T-helper 17 cell (primary cell): Measurements from ENCODE around the gene ADSS1. TPM values are rescaled to one million over a fixed set of nuclear protein-coding genes. Genes with fewer than 3 reads are reported as not detected.

Source experiments
- ATAC-seq: fragments of 150-1000 bp; cut with Tn5 transposase; 2 replicates; pipeline ENCODE4 v1.10.0; 2021; ENCODE audit warnings: mild to moderate bottlenecking, moderate library complexity
- DNase-seq, 3 donors: peaks; one replicate each; pipeline versions ENCODE4 v3.0.0 to v3.0.0-alpha.2; 2020 to 2021
- H3K9me3 ChIP-seq: one replicate; pipeline ENCODE4 v1.7.0; 2013; ENCODE audit warnings: low read length, mild to moderate bottlenecking; ENCODE audit not compliant: control insufficient read depth, poor library complexity, severe bottlenecking
- H3K27ac Mint-ChIP-seq: one replicate; pipeline ENCODE4 v1.8.0; 2022; ENCODE audit warnings: mild to moderate bottlenecking, moderate library complexity, mixed read lengths
- H3K27me3 Mint-ChIP-seq: one replicate; pipeline ENCODE4 v1.8.0; 2022; ENCODE audit warnings: mixed read lengths
- H3K36me3 Mint-ChIP-seq: one replicate; pipeline ENCODE4 v1.8.0; 2022; ENCODE audit warnings: low read depth, mixed read lengths
- H3K4me1 Mint-ChIP-seq: one replicate; pipeline ENCODE4 v1.8.0; 2022; ENCODE audit warnings: mild to moderate bottlenecking, mixed read lengths
- H3K4me3 Mint-ChIP-seq: one replicate; pipeline ENCODE4 v1.8.0; 2022; ENCODE audit warnings: mild to moderate bottlenecking, moderate library complexity, mixed read lengths
- total RNA-seq, 4 donors: library from RNA in 2 of 4; stranded (reverse) in 2 of 4; gene quantifications; one replicate each; pipeline ENCODE4 v1.2.3 and lab custom pipeline; 2022 to 2026

The ADSS1 gene
- total RNA-seq (1 to 10 TPM; 2.4 to 2.9 TPM), total RNA-seq (lab: John Stamatoyannopoulos, UW) (1.5 to 2.3 reads per million in 2 donors)

DNA sequence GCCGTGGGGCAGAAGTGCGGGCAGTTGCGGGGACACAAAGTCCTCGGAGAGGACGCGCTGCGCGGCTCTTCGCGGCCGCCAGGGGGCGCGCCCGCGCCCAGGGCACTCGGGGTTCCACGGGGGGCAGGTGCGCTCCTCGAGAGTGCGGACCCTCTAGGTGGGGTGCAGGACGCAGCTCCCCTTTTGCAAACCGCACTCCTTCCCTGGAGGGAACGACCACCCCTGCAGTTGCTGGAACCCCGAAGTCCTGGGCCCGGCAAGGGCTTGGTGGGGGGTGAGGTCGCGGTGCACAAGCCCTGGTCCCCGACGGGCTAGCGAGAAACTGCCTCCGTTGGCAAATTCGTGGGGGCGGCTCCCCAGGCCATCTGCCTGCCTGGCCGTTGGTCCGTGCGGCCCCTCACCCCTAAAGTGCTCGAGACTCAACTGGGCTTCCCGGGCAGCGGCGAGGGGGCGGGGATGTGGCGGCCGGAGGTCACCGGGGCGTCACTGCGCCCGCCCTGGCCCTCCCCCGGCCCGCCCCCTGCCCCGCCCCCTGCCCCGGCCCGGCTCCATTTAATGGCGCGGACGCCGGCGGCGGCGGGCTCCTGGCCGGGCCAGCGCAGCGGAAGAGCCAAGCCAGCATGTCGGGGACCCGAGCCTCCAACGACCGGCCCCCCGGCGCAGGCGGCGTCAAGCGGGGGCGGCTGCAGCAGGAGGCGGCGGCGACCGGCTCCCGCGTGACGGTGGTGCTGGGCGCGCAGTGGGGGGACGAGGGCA is at the start of gene ADSS1:
Gene ADSS1 (plus strand): TSS at position 579 of the 756 bp plus-strand sequence. CDS start 42 bp downstream, at position 621.
- no peaks in the 10 kb centered on the region for H3K9me3 ChIP-seq
- Mint-ChIP-seq H3K4me3 (peak within 1 kb of the TSS; percentile 72), H3K4me1 (peaks cover 6% of the 10 kb centered on the region), H3K36me3 (no peaks in the 10 kb centered on the region), H3K27me3 (no peaks in the 10 kb centered on the region), H3K27ac (no peak within 1 kb of the TSS)
- ATAC-seq (peak; percentile 87), DNase-seq (peak; percentile 57 to 63 (median 58))

DNA sequence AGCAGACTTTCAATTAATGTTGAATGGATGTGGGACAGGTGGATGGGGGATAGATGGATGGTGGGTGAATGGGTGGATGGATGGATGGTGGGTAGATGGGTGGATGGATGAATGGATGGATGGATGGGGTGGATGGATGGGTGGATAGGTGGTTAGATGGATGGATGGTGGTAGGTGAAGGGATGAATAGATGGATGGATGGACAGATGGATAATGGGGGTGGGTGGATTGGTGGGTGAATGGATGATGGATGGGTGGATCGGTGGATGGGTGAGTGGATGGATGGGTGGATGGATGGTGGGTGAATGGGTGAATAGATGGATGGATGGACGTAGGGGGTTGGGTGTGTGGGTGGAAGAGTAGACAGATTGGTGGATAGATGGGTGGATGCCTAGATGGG is 48.6 kb upstream of the ADSS1 start:
- no peaks in the 10 kb centered on the region for H3K36me3 Mint-ChIP-seq
- H3K9me3 ChIP-seq = no peaks in the 10 kb centered on the region
- H3K27me3 Mint-ChIP-seq = no peaks in the 10 kb centered on the region
- peaks cover 14% of the 10 kb centered on the region for H3K4me1 Mint-ChIP-seq
- no peak for DNase-seq
- H3K4me3 Mint-ChIP-seq = no peak overlapping the region
- H3K27ac Mint-ChIP-seq = no peak overlapping the region
- ATAC-seq = no peak

DNA sequence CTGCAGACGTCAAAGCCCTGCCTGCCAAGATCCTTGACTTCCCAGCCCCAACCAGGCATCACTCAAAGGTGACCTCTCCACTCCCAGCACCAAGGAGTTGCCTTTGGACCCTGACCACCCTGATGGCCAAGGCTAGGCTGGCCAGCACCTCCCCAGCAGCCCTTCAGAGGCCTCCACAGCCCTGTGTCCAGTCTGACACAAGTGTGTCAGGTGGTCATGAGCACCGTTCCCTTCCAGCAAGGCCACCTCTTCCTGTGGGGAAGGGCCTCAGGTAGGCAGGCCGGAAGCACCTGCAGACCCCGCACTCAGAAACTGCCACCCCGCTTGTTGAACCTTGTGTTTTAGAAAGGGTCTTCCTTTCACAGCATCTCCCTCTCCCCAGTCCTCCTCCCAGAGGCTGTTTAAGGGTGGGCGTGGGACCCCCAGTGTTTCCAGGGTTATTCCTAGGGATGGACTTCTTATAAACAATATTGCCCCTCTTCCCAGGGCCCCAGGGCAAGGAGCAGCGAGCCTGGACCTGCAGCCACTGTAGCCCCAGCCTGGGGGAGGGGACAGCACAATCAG is 47.8 kb upstream of the ADSS1 start:
- Mint-ChIP-seq H3K27me3 (no peaks in the 10 kb centered on the region), H3K4me3 (peak overlapping the region; percentile 77), H3K36me3 (no peaks in the 10 kb centered on the region), H3K4me1 (peaks cover 14% of the 10 kb centered on the region), H3K27ac (no peak overlapping the region)
- DNase-seq = no peak
- ATAC-seq = no peak
- no peaks in the 10 kb centered on the region for H3K9me3 ChIP-seq

DNA sequence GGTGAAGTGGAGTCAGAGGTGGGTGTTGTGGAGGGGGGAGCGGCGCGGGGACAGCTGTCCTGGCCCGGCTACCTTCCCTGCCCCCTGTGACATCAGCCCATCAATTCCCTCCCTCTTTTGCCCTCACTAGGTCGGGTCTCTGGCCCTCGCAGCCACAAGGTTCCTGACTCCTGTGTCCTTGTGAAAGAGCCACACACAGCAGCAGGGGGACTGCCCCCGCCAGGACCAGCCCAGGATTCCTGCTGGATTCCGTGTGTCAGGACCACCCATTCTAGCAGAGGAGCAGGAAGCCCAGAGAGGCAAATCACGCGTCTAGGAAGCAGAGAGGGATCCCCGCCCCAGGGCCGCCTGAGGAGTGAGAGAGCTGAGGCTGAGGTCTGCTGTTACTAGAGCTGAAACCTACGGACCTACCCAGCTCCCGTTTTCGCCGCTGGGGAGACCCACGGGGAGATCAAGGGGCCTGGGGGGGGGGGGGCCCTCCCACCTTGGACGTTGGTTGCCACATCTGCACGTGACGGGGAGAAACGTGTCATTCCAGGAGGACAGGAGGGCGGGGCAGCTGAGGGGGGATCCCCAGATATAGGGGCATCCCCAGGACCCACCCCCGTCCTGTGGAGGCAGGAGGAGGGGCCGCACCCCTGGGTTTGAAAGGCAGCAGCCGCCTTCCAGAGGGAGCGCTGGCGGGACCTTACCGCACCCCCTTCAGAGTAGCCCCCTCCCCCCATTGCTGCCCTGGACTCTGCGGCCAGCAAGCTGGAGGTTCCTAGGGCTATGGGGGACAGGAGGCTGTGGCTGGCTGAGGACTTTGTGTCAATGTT is 47.1 kb upstream of the ADSS1 start:
- peaks cover 17% of the 10 kb centered on the region for H3K4me1 Mint-ChIP-seq
- no peaks in the 10 kb centered on the region for H3K36me3 Mint-ChIP-seq
- DNase-seq (no peak), ATAC-seq (peak; percentile 49)
- no peak overlapping the region for H3K27ac Mint-ChIP-seq
- no peaks in the 10 kb centered on the region for H3K9me3 ChIP-seq
- H3K4me3 Mint-ChIP-seq = peak overlapping the region; percentile 90
- no peaks in the 10 kb centered on the region for H3K27me3 Mint-ChIP-seq

DNA sequence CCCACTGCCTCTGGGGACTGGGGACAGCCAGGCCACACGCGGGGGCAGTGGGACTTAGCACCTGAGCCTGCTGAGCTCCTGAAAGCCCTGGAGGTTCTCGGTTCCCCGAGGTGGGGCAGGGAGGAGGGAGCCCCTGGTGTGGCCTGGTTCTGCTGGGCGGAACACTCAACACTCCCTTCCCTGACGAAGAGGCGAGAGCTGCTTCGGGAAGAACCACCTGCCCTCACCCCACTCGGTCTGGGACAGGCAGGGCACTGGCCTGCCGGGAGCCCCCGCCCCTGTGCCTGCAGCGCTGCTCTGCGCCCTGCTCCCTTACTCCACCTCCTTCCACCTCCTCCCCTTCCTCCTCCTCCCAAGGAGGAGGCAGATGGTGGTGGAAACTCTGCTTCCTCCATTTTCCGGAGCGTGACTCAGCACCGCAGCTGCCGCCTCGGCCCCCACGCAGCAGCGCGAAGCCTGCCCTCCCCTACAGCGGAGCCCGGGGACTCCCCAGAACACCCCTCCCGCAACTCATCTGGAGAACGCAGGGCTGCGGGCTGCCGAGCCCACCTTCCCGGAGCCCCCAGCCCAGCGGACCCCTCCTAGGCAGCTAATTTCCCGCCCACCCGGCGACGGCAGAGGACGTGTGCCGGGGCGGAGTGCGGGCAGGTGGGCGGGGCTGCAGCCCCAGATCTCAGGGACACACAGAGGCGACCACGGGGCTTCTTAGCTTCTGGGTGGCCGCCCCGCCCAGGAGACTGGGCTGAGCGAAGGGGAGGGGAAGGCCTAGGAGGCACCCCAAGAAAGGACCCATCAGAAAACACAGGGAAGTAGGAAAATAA is 46.3 kb upstream of the ADSS1 start:
- H3K27me3 Mint-ChIP-seq = no peaks in the 10 kb centered on the region
- H3K36me3 Mint-ChIP-seq = no peaks in the 10 kb centered on the region
- no peak overlapping the region for H3K27ac Mint-ChIP-seq
- no peaks in the 10 kb centered on the region for H3K9me3 ChIP-seq
- peak; percentile 32 to 52 (median 40) for DNase-seq
- H3K4me3 Mint-ChIP-seq = peak overlapping the region; percentile 90
- peak; percentile 83 for ATAC-seq
- H3K4me1 Mint-ChIP-seq = peaks cover 17% of the 10 kb centered on the region

DNA sequence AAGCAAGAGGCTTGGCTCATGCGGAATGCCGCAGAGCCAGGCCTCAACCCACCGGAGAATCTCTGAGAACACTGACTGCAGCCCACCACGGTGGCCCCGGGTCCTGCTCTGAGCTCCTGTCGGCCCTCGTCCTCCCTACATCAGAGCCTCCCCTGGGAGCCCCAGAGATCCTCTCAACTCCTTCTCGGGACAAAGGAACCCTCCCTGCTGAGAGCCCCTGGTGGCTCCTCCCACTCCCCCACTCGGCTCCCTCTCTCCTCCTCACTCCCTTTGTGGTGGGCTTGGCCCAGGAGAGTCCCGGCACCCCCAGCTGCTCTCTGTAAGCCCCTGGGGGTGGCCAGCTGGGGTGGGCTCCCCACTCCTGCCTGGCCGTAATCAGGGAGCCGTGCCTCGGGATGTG is 45.7 kb upstream of the ADSS1 start:
- no peaks in the 10 kb centered on the region for H3K9me3 ChIP-seq
- H3K4me1 Mint-ChIP-seq = peaks cover 17% of the 10 kb centered on the region
- H3K27ac Mint-ChIP-seq = no peak overlapping the region
- DNase-seq (no peak), ATAC-seq (no peak)
- peak overlapping the region; percentile 90 for H3K4me3 Mint-ChIP-seq
- H3K27me3 Mint-ChIP-seq = no peaks in the 10 kb centered on the region
- no peaks in the 10 kb centered on the region for H3K36me3 Mint-ChIP-seq

DNA sequence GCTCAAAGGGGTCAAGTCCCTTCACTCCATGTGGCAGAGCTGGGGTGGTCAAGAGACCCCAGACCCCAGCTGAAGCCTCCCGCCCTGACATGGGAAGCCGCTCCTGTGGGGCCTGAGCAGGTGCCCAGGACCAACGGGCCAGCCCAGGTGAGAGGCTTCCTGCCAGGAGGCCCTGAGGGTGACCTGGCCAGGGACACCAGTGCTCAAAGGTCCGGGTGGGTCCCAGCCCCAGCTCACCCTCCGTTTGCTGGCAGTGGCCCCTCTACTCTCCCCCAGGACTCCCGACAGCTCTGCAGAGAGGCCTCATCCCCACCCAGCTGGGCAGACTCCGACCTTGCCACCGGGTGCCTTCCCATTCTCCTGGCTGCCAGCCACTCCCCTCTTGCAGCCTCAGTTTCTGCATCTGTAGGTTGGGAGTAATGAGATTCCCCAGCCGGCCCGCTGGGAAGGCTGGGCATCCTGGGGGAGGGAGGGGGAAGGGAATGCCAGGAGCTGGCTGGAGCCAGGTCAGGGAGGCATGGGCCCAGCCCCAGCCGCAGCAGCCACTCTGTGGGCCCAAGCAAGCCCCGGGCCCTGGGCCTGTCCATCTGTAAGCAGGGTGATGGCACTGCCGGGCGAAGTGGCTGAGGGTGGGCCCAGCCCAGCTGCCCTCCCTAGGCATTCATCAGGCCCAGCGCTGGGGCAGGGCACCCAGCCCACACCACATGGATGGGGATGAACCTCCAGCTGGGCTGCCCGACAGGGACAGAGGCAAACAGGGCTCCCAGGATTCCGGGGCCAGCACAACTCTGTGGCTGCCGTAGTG is 44.9 kb upstream of the ADSS1 start:
- H3K27ac Mint-ChIP-seq = no peak overlapping the region
- no peaks in the 10 kb centered on the region for H3K36me3 Mint-ChIP-seq

DNA sequence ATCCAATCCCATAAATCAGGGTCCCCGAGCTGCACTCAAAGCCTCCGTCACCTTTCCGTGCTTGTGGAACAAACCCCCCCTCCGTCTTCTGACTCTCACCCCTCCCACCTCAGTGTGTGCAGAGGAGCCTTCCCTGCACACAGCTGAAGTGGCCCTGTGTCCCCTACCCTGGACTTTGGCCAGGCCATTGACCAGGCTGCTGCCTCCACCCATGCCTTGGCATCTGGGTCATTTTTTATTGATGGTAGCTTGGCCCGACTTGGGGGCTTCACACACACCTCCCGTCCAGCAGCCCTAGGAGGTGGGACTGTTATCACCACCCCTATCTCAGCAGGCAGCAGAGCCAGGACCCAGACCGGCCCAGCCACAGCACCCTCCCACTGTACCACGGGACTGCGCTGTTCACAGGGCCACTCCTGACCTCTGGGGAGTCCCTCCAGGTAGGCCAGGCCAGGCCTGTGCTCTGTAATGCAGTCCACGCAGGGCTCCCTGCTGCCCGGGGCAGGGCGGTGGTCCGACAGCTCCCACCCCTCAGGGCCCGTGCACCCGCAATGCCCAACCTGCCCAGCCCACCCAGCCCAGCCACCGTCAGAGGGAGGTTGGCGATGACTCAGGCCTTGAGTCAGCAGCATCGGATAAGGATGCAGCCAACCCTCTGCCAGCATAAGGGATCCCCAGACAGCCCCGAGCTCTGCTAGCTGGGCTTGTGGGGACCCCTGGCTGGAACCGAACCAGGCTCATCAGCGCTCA is 43.8 kb upstream of the ADSS1 start:
- ATAC-seq (no peak), DNase-seq (no peak)
- Mint-ChIP-seq H3K4me3 (peak overlapping the region; percentile 68), H3K4me1 (peaks cover 21% of the 10 kb centered on the region), H3K27me3 (no peaks in the 10 kb centered on the region), H3K36me3 (no peaks in the 10 kb centered on the region), H3K27ac (no peak overlapping the region)
- no peaks in the 10 kb centered on the region for H3K9me3 ChIP-seq

More for the DNA sequence above, 44.9 kb upstream of the ADSS1 start:
- Mint-ChIP-seq H3K4me3 (peak overlapping the region; percentile 90), H3K4me1 (peaks cover 17% of the 10 kb centered on the region), H3K27me3 (no peaks in the 10 kb centered on the region)
- no peaks in the 10 kb centered on the region for H3K9me3 ChIP-seq
- ATAC-seq (no peak), DNase-seq (no peak)

DNA sequence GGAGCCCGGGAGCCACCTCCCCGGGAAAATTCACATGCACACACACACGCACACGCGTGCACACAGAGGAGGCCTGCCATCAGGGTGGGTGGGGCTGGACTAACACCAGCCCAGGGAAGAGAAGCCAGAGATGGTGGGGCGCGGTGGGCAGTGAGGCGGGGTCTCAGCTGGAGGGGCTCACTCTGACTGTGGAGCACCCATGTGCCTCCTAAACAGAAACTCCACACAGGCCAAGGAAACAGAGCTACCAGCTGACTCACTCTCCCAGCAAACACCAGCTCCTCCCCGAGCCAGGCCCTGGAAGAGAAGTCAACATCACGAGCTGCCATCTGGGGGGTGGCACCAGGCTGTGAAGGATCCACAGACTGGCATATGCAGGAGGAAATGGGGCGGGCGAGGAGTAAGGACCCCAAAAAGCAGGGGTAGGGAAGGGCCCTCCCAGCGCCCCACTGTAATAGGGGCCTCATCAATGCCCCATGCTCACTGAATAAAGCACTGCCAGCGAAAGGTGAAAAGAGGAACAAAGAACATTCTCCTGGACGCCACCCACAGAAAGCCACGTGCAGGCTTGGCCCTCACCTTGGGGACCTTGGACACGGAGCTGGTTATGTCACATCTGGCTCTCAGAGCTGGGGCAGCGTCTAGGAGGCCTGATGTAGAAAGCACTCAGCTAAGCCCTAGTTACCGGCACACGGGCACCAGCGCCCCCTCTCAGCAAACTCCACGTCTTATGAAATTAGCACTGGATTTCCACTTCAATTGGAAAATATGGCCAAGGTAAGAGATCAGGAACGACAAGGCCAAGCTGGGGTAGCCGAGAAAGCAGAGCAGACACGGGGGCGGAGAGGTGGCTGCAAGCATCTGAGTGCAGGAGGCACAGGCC is 43.0 kb upstream of the ADSS1 start:
- H3K4me1 Mint-ChIP-seq = peaks cover 26% of the 10 kb centered on the region
- H3K27ac Mint-ChIP-seq = no peak overlapping the region
- DNase-seq = no peak
- no peak overlapping the region for H3K4me3 Mint-ChIP-seq
- ATAC-seq = no peak
- no peaks in the 10 kb centered on the region for H3K36me3 Mint-ChIP-seq
- no peaks in the 10 kb centered on the region for H3K9me3 ChIP-seq
- H3K27me3 Mint-ChIP-seq = no peaks in the 10 kb centered on the region

DNA sequence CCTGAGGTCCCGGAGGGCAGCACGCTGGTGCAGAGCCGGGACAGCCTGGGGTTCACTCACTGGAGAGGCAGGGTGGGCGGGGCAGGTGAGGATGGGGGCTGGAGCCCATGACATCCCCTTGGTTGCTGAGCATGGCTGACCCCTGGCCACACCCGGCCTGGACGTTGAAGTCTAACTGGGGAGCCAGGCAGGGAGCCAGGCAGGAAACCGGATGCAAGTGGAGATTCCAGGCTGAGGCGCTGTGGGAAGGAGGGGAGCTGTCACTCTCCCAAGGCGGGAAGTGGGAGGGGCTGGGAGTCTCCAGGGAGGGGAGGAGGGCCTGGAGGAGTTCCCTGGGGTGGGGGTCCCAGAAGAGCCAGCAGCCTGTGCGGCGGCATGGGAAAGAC is 42.3 kb upstream of the ADSS1 start:
- Mint-ChIP-seq H3K27me3 (no peaks in the 10 kb centered on the region), H3K27ac (no peak overlapping the region), H3K4me1 (peaks cover 28% of the 10 kb centered on the region), H3K4me3 (no peak overlapping the region), H3K36me3 (no peaks in the 10 kb centered on the region)
- DNase-seq (no peak), ATAC-seq (no peak)
- no peaks in the 10 kb centered on the region for H3K9me3 ChIP-seq

DNA sequence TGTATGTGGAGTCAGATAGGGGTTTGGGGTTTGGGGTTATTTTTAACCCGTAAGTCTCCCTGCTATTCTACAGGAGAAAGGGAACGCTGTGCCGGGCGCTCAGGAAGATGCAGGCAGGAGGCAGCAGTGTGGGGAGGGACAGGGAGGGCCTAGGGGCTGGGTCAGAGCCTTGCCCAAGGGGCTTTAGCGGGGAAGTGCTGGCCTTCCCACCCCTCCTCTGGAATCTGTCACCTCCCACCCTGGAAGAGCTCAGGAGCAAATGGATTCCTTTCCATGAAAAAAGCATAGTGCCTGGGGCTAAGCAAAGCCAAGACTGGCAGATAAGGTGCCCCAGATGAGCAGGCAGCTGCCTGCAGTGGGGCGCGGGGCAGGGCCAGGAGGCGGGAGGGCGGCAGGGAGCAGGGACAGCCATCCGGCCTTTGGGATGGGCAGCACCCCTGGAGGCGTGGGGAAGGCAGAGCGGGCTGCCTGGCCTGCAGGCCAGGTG is 41.9 kb upstream of the ADSS1 start:
- H3K36me3 Mint-ChIP-seq = no peaks in the 10 kb centered on the region
- no peak overlapping the region for H3K4me3 Mint-ChIP-seq
- peaks cover 29% of the 10 kb centered on the region for H3K4me1 Mint-ChIP-seq

More for the DNA sequence above, 41.9 kb upstream of the ADSS1 start:
- ATAC-seq (no peak), DNase-seq (no peak)
- Mint-ChIP-seq H3K27ac (no peak overlapping the region), H3K27me3 (no peaks in the 10 kb centered on the region)
- H3K9me3 ChIP-seq = no peaks in the 10 kb centered on the region
